Cardiac septum (tissue), 1 donor: ENCODE measurements around the gene AP2A2. TPM values are rescaled to one million over a fixed set of nuclear protein-coding genes. Genes with fewer than 3 reads are reported as not detected.
"Not testable (repeated sequence)": the region's sequence is repeated elsewhere in the genome, so short reads cannot be mapped to it uniquely, and the experiment has no call there.

Experiments used
- DNase-seq: peaks from one replicate; pipeline ENCODE4 v3.0.0-alpha.2; 2020; ENCODE audit warnings: low spot score
- intact Hi-C: fragments of 100-400 bp; cut with DNase I; formaldehyde crosslinking; loops from one replicate; pipeline ENCODE4 v1.14.0; 2022
- total RNA-seq: library from RNA; stranded (reverse); fragmentation: NEBNext Ultra II Directional; extraction: Animal tissue kit (Norgen Biotek cat#: 25700); gene quantifications from one replicate; pipeline ENCODE4 v1.2.1, GENCODE V29; 2021
- donor health status: DM: no; HTN: no; CAD: no.

Gene AP2A2
- total RNA-seq, 1 donor from 2014 or later = 40.3 TPM

DNA sequence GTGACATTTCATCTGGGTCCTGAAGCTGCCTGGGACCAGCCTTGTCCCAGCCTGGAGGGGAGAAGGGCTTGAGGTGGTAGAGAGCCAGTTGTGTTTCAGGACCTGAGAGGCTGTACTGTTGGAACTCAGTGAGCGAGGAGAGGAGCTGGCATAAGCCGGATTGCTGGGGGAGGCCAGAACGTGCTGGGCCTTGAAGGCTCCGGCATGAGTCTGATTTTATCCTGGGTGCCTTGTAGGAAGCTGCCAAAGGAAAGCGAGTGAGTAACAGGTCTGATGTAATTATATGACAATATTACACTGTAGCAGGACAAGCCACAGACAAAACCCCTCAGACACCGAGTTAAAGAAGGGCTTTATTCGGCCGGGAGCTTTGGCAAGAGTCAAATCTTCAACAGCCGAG is 17.2 kb downstream of the AP2A2 start:
- DNase-seq = no peak
- intact Hi-C loops = no loop called here

DNA sequence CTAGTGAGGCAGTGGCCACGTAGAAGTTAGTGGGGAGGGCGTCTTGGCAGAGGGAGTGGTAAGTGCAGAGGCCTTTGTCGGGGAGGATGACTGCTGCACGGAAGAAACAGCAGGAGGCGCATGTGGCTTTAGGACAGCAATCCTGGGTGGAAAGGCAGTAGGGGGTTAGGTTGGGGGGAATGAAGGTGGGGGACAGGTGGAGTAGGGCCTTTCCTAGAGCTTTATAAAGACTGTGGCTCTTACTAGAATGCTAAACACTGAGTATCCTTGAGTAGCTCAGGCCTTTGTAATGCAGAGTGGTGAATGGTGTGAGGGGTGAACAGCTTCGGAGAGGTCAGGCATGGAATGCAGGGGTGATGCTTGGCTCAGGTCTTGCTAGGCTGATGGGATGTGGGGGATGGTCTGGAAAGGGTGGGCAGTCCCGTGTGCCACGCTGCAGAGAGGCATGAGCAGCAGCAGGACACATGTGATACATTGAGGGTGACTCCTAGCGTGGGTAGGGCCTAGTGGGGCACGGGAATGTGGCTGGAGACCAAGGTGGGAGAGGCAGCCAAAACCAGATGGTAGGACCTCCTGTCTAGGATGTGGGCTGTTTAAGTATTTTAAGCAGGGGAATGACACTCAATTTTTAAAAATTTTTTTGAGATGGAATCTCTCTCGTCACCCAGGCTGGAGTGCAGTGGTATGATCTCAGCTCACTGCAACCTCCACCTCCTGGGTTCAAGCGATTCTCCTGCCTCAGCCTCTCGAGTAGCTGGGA is 19.2 kb downstream of the AP2A2 start:
- DNase-seq = no peak
- intact Hi-C loops = no loop called here

DNA sequence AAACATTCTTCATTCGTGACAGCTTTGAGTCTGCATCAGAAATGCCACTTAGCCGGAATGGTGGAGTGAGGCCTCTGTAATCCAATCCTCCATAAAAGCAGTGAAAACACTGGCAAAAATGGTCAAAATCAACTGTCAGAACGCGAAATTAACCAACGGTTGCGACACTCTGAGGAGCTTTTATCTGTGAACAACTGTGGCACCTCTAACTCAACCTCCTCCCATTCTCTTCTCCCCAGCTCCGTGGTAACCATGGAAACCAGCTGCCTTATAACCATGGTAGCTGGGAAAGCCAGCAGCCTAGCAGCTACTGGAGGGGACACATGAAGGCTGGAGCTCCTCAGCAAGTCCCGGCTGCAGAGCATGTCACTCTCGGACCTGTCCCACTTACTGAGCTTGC is 20.3 kb downstream of the AP2A2 start:
- no peak for DNase-seq
- intact Hi-C loops = no loop called here

DNA sequence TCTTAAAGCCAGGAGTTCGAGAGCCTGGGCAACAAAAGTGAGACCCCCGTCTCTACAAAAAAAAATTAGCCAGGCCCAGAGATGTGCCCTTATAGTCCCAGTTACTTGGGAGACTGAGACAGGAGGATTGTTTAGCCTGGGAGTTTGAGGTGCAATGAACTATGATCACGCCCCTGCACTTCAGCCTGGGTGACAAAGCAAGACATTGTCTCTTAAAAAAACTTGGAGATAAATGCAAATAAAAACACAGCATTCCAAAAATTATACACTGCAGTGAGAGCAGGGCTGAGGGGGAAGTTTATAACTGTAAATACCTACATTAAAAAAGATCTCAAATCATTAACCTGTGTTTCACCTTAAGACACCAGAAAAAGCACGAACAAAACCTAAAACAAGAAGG is 22.1 kb downstream of the AP2A2 start:
- intact Hi-C loops = no loop called here
- DNase-seq = no peak

DNA sequence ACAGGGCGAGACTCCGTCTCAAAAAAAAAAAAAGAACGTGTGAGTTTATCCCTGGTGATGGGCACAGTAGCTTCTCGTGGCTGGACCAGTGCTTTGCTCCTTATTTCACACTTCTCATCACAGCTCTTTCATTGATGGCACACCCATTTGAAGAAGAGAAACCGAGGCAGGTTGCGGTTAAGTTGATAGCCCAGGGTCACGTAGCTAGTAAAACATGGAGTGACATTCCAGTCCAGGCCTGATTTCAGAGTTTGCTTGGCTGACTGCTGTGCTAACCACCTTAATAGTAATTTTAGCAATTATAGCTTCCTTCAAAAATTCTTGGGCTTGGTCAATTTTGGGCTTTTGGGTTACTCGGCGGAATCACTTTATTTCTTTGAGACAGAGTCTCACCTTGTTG is 25.8 kb downstream of the AP2A2 start:
- intact Hi-C loops = no loop called here
- no peak for DNase-seq

DNA sequence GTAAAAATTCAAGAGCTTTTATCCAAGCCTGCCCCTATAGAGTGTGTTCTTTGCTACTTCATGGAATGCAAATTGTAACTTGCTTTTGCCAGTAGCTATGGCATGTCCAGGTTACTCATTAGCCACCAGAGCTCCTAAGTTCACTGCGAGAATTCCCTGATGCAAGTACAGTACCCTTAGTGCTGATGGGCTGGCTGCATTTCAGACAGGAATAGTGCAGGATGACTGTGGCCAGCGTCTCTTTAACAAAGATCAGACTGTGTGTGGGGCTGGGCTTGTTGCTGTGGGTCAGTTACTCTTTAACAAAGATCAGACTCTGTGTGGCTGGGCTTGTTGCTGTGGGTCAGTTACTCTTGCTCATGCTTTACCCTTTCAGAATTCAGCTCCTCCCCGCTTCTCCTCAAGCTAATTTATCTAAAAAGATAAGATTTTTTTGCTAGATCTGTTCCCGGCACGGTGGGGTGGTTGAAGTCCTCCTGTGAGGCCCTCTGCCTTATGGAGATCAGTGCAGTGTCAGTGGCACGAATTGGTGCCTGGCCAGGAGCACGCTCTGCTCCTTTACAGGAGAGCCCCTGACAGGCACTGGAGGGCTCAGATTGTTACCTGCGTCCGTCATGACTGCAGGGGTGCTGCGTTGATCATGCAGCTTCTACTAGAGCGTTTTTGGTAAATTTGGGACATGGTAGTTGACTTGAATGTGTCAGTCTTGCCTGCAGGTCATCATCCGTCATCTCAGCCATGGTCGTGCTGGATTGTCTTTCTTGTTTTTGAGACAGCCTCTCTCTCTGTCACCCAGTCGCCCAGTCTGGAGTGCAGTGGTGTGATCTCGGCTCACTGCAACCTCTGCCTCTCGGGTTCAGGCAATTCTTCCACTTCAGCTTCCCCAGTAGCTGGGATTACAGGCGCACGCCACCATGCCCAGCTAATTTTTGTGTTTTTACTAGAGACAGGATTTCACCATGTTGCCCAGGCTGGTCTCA is 27.0 kb downstream of the AP2A2 start:
- intact Hi-C loops = no loop called here
- no peak for DNase-seq

DNA sequence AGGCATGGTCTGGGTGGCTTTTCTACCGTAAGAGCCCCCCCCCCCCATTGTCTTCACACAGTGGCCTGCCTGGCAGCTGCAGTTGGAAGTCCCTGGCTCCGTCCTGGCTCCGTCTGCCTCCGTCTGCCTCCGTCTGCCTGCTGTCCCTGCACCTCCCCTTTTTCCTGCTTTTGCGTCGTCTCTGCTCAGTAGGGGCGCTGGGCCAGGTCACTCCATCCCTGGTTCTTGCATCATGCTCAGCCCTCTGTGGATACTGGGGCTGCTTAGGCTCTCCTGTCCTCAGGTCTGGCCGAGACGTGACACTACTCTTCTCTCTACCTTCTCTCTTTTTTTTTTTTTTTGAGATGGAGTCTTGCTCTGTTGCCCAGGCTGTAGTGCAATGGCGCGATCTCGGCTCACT is 27.8 kb downstream of the AP2A2 start:
- intact Hi-C loops = no loop called here
- DNase-seq = no peak

DNA sequence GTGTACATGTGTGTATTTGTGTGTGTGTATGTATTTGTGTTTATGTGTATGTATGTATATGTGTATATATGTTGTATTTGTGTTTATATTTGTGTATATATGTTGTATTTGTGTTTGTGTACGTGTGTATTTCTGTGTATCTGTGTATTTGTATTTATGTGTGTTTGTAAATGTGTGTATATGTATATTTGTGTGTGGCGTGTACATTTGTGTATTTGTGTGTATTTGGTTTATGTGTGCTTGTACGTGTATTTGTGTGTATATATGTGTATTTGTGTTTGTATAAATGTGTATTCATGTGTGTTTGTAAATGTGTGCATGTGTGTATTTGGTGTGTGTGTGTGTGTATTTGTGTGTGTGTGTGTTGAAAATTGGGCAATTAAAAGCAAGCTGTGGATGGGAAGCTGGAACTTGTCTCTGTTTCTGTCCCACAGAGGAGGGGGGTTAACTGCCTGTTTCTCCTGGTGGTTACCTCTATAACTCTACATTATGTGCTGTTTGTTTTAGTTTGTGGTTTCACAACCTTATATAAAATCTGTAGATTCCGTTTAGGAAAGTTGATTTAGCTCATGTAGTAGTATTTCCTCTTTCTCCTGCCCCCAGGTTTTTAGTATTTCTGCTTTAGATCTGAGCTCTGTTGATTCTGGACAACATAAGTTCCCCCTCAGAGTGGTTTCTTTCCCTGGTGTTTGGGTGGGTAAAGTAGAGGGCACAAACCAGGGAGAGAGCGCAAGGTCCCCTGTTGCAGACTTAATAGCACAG is 28.9 kb downstream of the AP2A2 start:
- intact Hi-C loops = no loop called here
- no peak for DNase-seq

DNA sequence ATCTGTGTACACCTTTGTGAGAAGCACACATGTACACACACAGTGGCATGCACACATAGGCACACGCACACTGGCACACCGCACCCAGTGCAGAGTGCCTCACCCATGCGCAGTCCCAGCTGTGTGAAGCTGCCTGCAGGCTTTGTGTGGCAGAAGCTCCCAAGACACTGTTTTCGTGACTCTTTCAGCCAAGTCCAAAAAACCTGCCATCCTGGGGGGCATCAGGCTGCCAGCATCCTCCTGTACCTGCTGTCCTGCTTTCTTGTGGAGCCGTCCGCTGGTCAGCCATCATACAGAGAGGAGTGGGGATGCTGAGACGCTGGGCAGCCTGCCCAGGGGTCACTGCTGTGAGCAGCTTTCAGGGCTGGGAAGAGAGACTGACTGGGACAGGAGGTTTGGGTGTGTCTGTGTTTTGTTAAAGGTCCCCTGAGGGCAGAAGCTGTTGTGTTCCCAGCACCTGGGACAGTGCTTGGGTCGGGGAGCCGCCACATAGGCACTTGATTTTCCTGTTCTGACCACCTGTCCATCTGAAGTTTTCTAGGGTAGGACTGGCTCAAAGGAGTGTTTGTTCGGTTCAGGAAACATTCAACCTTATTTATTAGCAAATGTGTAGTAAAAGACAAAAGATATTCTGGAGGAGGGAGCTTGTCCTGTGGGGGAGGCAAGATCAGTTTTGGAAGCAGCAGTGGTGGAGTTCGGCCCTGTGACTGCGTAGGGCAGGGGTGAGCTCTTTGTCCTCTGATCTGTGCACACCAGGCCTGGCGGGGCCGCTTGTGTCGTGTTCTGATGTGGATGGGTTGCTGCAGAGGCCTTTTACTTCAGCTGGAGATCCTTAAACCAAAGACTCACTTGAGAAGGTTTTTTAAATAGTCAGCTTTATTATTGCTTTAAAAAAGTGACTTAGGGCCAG is 29.7 kb downstream of the AP2A2 start:
- no peak for DNase-seq
- intact Hi-C loops = no loop called here

DNA sequence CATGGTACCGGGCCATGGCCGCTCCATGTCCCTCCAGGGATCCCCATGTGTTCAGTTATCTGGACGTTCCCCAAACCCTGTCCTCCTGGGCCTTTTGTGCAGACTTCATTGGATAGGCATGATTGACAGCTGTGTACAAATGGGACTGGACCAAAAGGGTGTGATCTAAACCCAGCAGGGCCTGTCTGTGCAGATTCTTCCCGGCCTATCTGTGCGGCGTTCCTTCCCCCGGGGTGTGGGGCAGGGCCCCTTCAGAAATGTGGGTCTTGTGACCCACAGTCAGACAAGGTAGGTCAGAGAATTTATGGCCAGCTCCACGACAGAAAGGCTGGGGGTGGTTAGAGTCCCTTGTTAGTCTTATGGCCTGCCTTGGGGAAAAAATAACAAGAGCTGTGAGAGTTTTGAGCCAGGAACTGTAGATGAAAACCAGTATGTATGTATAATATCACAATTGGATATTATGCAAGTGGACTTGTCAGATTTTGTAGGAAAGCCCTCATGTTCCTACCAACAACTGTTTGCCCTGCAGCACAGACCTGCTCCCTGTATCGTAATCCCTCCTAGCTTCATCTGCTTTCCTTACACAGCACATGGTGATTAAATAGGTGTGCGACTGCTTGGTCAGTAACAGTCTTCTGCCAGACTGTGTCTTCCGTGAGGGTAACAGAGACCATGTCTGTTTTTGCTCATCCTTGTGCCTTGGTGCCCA is 31.7 kb downstream of the AP2A2 start:
- intact Hi-C loops = no loop called here
- no peak for DNase-seq

DNA sequence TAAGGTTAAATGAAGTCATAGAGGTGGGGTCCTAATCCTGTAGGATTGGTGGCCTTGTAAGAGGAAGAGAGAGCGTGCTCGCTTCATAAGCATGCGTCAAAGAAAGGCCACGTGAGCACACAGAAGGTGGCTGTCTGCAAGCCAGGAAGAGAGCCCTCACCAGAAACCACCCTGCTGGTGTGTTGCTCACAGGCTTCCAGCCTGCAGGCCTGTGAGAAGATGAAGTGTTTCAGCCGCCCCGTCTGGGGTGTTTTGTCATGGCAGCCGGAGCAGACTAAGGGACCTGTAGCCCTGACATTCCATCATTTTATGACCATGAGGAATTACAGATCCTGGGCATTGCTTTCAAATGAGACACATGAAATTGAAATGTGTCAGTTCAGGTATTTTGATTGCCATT is 32.4 kb downstream of the AP2A2 start:
- intact Hi-C loops = no loop called here
- no peak for DNase-seq

DNA sequence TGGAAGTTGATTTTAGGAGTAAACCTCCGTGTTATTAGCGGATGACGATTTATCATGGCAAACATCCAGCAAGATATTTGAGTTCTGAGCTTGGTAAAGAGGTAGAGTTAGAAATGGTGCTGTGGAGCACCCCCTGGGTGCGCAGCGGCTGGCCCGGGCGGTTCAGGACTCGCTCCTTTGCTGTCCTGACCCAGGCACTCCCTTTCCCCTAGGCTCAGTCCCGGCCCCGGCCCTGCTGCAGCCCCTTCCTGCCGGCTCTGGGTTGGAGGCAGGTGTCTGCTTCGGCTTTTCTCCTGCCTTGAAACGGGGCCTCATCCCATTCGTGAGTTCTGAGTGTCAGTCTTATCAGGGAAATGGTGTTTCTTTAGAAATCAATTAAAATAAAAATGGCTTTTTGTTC is 33.4 kb downstream of the AP2A2 start:
- intact Hi-C loops = no loop called here
- no peak for DNase-seq

DNA sequence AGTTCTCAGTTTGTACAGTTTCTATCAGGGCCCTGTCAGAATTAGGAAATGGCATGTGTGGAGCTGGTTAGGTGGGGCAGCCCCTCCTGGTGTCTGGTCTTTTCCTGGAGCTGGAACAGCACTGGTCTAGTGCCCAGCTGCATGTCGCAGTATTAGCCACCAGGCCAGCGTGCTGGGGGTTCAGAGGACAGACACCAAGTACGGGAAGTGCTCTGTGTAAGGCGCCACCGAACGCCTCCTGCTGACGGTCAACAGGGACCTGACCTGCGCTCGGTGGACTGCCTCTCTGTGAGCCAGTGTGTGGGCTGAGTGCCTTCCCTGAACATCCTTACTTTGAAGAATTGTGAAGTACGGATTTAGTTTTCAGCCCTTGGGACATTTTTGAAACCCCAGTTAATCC is 33.9 kb downstream of the AP2A2 start:
- no peak for DNase-seq
- intact Hi-C loops = no loop called here

DNA sequence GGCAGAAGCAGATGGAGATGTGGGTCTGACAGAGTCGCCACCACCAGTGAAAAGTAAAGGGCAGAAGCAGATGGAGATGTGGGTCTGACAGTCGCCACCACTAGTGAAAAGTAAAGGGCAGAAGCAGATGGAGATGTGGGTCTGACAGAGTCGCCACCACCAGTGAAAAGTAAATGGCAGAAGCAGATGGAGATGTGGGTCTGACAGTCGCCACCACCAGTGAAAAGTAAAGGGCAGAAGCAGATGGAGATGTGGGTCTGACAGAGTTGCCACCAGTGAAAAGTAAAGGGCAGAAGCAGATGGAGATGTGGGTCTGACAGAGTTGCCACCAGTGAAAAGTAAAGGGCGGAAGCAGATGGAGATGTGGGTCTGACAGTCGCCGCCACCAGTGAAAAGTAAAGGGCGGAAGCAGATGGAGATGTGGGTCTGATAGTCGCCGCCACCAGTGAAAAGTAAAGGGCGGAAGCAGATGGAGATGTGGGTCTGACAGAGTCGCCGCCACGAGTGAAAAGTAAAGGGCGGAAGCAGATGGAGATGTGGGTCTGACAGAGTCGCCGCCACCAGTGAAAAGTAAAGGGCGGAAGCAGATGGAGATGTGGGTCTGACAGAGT is 35.7 kb downstream of the AP2A2 start:
- intact Hi-C loops, DNase-seq: not testable (repeated sequence)

DNA sequence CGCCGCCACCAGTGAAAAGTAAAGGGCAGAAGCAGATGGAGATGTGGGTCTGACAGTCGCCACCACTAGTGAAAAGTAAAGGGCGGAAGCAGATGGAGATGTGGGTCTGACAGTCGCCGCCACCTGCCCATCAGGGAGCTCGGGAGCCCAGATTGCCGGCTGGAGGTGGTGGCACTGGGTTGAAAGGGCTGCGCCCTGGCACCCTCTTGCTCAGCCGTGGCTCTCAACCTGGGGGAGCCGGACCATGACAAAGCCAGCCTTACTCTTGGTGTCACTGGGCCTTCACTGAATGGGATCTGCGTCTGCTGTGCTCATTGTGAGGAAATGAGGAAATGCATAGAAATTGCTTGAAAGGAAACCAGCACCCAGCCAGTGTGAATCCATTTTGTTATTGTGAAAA is 36.3 kb downstream of the AP2A2 start:
- intact Hi-C loops = no loop called here
- no peak for DNase-seq

DNA sequence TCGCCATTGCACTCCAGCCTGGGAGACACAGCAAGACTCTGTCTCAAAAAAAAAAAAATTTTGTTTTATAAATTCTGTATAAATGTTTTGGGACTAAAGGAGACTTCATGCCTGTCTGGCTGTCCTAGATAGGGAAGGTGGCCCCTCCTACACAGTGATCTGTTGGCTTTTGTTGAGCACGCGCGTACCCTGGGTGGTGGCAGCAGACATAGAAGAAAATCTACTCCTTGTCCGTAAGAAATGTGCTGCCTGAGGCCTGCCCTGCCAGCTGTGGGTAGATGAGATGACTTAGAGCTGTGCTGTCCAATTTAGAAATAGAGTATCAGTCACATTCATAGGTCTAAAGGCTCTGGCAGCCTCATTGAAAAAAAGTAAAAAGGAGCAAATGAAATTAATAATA is 37.0 kb downstream of the AP2A2 start:
- intact Hi-C loops = no loop called here
- DNase-seq = no peak

DNA sequence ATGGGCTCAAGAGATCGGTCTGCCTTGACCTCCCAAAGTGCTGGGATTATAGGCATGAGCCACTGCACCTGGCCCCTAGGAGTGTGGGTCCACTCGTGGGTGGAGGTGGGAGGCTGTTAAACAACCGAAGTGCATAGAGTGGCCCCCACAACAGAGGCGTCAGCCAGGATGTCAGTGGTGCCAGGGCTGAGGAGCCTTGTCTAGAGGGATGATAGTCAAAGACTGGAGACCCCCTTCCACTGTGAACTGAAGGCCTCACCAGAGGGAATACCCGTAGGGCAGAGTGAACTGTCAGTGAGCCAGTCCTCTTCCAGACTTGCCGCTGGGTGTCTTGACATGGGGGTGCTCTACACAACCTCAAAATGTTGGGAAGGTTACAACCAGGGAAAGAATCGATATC is 38.2 kb downstream of the AP2A2 start:
- no peak for DNase-seq
- intact Hi-C loops = no loop called here

DNA sequence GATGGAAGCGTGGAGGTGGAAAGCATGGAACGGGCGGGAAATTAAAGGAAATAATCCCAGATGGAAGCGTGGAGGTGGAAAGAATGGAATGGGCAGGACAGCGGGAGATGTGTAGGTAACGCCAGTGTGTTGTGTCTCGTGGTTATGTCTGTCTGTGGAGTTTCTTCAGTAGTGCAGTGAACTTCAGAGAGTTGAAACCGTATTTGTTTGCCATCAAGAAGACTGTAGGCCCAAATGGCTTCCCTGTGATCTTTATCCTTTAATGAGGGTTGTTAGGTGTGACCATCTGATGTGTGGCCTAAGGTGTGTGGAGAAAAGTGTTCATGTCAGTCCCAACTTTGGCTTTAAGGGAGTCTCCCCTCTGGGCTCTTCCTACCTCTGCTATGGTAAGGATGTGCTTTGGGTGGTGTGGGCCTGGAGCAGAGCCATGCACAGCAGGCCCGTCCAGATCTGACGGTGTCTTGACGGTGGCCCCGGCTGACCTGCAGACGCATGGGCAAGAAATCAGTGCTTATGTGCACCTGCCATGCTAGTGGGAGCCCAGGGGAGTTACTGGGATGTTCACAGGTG is 39.6 kb downstream of the AP2A2 start:
- intact Hi-C loops = no loop called here
- no peak for DNase-seq
